Measurements from ENCODE around the gene ESF1. TPM values are rescaled to one million over a fixed set of nuclear protein-coding genes. Genes with fewer than 3 reads are reported as not detected.

The ESF1 gene
- total RNA-seq, 1 donor from 2014 or later, result 15.5 TPM

DNA sequence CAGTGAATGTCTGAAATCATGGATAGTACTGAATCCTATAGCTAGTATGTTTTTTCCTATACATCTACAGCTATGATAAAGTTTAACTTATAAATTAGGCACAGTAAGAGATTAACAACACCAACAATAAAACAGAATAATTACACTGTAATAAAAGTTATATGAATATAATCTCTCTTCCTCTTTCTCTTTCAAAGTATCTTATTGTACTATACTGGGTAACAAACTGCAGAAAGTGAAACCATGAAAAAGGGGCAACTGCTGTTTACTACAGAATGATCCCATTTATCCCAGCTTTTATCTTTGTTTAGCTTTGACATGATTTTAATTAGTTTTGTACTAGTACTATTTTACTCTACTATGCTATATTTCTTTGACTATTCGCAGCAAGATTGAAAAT lies 25.8 kb downstream of the ESF1 start:
- ATAC-seq (ENCODE audit: low read depth) (no peak), DNase-seq (no peak)
- peaks cover 46% of the 10 kb centered on the region for H3K36me3 Mint-ChIP-seq (ENCODE audit: low read depth)
- H3K9me3 Mint-ChIP-seq, result no peaks in the 10 kb centered on the region
- intact Hi-C loops (cut with micrococcal nuclease), result no loop called here
- TF ChIP-seq, protein P1, sequence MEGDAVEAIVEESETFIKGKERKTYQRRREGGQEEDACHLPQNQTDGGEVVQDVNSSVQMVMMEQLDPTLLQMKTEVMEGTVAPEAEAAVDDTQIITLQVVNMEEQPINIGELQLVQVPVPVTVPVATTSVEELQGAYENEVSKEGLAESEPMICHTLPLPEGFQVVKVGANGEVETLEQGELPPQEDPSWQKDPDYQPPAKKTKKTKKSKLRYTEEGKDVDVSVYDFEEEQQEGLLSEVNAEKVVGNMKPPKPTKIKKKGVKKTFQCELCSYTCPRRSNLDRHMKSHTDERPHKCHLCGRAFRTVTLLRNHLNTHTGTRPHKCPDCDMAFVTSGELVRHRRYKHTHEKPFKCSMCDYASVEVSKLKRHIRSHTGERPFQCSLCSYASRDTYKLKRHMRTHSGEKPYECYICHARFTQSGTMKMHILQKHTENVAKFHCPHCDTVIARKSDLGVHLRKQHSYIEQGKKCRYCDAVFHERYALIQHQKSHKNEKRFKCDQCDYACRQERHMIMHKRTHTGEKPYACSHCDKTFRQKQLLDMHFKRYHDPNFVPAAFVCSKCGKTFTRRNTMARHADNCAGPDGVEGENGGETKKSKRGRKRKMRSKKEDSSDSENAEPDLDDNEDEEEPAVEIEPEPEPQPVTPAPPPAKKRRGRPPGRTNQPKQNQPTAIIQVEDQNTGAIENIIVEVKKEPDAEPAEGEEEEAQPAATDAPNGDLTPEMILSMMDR (IDR thresholded peaks at IDR 0.05), result no peak
- ChIA-PET CTCF (no interaction called here), POLR2A (no interaction called here)
- no peak overlapping the region for H3K27ac Mint-ChIP-seq
- H3K4me3 Mint-ChIP-seq, result no peak overlapping the region
- no peaks in the 10 kb centered on the region for H3K27me3 Mint-ChIP-seq
- peaks cover 6% of the 10 kb centered on the region for H3K4me1 Mint-ChIP-seq

DNA sequence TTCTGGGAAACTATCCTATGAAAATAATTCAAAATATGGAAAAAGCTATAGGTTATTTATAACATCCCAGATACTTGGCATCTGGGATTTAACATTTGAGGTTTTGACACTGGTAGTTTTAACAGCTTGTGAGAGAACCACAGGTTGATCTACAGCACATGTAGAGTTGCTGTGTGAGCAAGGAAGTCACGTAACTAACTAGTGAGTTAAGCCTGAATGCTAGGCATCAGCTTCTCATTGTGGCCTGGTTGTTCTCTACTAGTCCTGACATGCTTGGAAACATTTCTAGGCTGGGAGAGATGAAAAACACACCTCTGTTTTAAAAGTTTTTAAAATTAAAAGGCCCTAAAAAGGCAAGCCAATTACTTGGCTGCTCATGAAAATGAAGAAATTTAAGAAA lies 28.2 kb downstream of the ESF1 start:
- no peak overlapping the region for H3K27ac Mint-ChIP-seq
- no peak for DNase-seq
- ATAC-seq (ENCODE audit: low read depth), result no peak
- peaks cover 41% of the 10 kb centered on the region for H3K36me3 Mint-ChIP-seq (ENCODE audit: low read depth)
- no peaks in the 10 kb centered on the region for H3K9me3 Mint-ChIP-seq
- H3K27me3 Mint-ChIP-seq, result no peaks in the 10 kb centered on the region
- H3K4me1 Mint-ChIP-seq, result peaks cover 6% of the 10 kb centered on the region
- TF ChIP-seq, protein P1 (IDR thresholded peaks at IDR 0.05), result no peak
- H3K4me3 Mint-ChIP-seq, result no peak overlapping the region
- intact Hi-C loops (cut with micrococcal nuclease), result no loop called here
- ChIA-PET POLR2A (no interaction called here), CTCF (no interaction called here)

DNA sequence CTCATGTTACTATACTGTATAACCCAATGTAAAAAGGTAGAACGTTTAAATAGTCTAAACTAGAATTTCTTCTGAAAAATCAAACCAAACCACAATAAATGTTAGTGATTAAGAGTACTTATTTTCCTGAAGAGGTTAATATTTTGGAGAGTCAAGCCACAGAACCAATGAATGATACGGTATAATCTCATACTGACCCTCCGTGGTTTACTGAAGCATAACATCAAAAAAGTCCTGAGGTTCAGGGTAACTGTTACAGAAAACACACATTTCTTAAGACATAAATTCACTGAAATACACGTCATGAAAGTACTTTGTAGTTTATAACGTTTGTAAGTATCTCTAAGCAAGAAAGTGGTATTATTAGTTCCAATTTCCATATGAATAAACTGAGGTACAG lies 28.9 kb downstream of the ESF1 start:
- H3K9me3 Mint-ChIP-seq, result no peaks in the 10 kb centered on the region
- intact Hi-C loops (cut with micrococcal nuclease), result no loop called here
- peaks cover 6% of the 10 kb centered on the region for H3K4me1 Mint-ChIP-seq
- no peak overlapping the region for H3K4me3 Mint-ChIP-seq
- no peak overlapping the region for H3K27ac Mint-ChIP-seq
- ChIA-PET CTCF (no interaction called here), POLR2A (no interaction called here)
- H3K36me3 Mint-ChIP-seq (ENCODE audit: low read depth), result peaks cover 48% of the 10 kb centered on the region
- H3K27me3 Mint-ChIP-seq, result no peaks in the 10 kb centered on the region
- ATAC-seq (ENCODE audit: low read depth) (no peak), DNase-seq (no peak)
- TF ChIP-seq, protein P1 (IDR thresholded peaks at IDR 0.05), result no peak

GRCh38 chr20:13753436-13754036 lies 31.2 kb downstream of the ESF1 start:
- ChIA-PET CTCF (no interaction called here), POLR2A (no interaction called here)
- no peak overlapping the region for H3K27ac Mint-ChIP-seq
- DNase-seq (no peak), ATAC-seq (ENCODE audit: low read depth) (no peak)
- peaks cover 39% of the 10 kb centered on the region for H3K36me3 Mint-ChIP-seq (ENCODE audit: low read depth)
- intact Hi-C loops (cut with micrococcal nuclease), result no loop called here
- no peaks in the 10 kb centered on the region for H3K27me3 Mint-ChIP-seq
- no peaks in the 10 kb centered on the region for H3K4me1 Mint-ChIP-seq
- no peak overlapping the region for H3K4me3 Mint-ChIP-seq
- H3K9me3 Mint-ChIP-seq, result no peaks in the 10 kb centered on the region
- TF ChIP-seq, protein P1 (IDR thresholded peaks at IDR 0.05), result no peak

DNA sequence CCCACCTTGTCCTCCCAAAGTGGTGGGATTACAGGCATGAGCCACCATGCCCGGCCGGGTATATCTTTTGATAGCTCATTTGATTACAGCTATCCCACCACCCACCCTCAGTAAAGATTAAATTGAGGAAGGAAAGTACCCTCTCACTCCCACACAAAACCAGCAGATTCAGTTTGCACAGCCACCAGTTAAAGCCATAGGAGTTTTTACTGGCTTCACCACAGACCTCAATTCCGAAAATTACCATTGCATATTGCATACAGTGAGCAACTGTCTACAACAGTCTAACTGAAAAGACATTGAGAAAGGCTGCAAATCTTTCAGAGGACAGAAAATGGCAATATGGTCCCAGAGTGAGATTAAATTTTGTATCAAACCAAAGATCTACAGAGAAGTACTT lies 34.9 kb downstream of the ESF1 start:
- intact Hi-C loops (cut with micrococcal nuclease), result no loop called here
- Mint-ChIP-seq H3K9me3 (no peaks in the 10 kb centered on the region), H3K27ac (no peak overlapping the region), H3K4me3 (no peak overlapping the region), H3K36me3 (ENCODE audit: low read depth) (peaks cover 25% of the 10 kb centered on the region), H3K27me3 (no peaks in the 10 kb centered on the region), H3K4me1 (no peaks in the 10 kb centered on the region)
- POLR2A ChIA-PET, result no interaction called here
- no peak for DNase-seq
- no peak for ATAC-seq (ENCODE audit: low read depth)
- CTCF ChIA-PET, result no interaction called here
- TF ChIP-seq, protein P1 (IDR thresholded peaks at IDR 0.05), result no peak

Measured in activated B cell treated with CpG ODN at 0.5 μM for 24 hours (primary cell).